CD4-positive, CD25-positive, alpha-beta regulatory T cell (primary cell): Measurements from ENCODE around the gene IPO5. TPM values are rescaled to one million over a fixed set of nuclear protein-coding genes. Genes with fewer than 3 reads are reported as not detected.
A peak's percentile ranks its signal among the peaks of the same experiment; 100 is the strongest.
"Not testable (repeated sequence)": the region's sequence is repeated elsewhere in the genome, so short reads cannot be mapped to it uniquely, and the experiment has no call there.

Source experiments
- ATAC-seq, 2 donors: fragments of 150-1000 bp; cut with Tn5 transposase; one replicate each; pipeline ENCODE4 v1.10.0; 2021; ENCODE audit warnings: low read depth in 2 of 2, moderate number of reproducible peaks in 2 of 2, moderate library complexity in 1 of 2
- DNase-seq, 3 donors: peaks; one replicate each; pipeline versions ENCODE4 v3.0.0 to v3.0.0-alpha.2; 2012 to 2022; ENCODE audit warnings: mixed read lengths in 1 of 3
- H3K27ac ChIP-seq: one replicate; pipeline ENCODE4 v1.7.0; 2013; ENCODE audit warnings: mild to moderate bottlenecking, low read length; ENCODE audit not compliant: insufficient read depth, poor library complexity, severe bottlenecking
- H3K27me3 ChIP-seq: one replicate; pipeline ENCODE4 v1.7.0; 2013; ENCODE audit warnings: low read length; ENCODE audit not compliant: control insufficient read depth, insufficient read depth
- H3K36me3 ChIP-seq: one replicate; pipeline ENCODE4 v1.7.0; 2013; ENCODE audit warnings: mild to moderate bottlenecking, low read length, moderate library complexity; ENCODE audit not compliant: control insufficient read depth, insufficient read depth
- H3K4me1 ChIP-seq: 2 replicates; pipeline ENCODE4 v1.7.0; 2013; ENCODE audit warnings: mild to moderate bottlenecking, low read length; ENCODE audit not compliant: insufficient read depth, control insufficient read depth, poor library complexity, severe bottlenecking
- H3K4me3 ChIP-seq: one replicate; pipeline ENCODE4 v1.7.0; 2013; ENCODE audit warnings: low read depth, mild to moderate bottlenecking, low read length, moderate library complexity
- H3K9me3 ChIP-seq, 2 experiments: 1 replicate in 1 of 2; 2 replicates in 1 of 2; pipeline ENCODE4 v1.7.0; 2013; ENCODE audit warnings: low read length in 2 of 2, mild to moderate bottlenecking in 1 of 2, moderate library complexity in 1 of 2; ENCODE audit not compliant: control insufficient read depth in 2 of 2
- H3K27ac Mint-ChIP-seq, 3 donors: one replicate each; pipeline ENCODE4 v1.8.0; 2020 to 2022; ENCODE audit warnings: mild to moderate bottlenecking in 3 of 3, mixed read lengths in 3 of 3, moderate library complexity in 2 of 3
- H3K27me3 Mint-ChIP-seq: one replicate; pipeline ENCODE4 v1.8.0; 2022; ENCODE audit warnings: mild to moderate bottlenecking, mixed read lengths
- H3K36me3 Mint-ChIP-seq: one replicate; pipeline ENCODE4 v1.8.0; 2020; ENCODE audit warnings: mixed read lengths
- H3K4me1 Mint-ChIP-seq, 4 donors: one replicate each; pipeline ENCODE4 v1.8.0; 2020 to 2022; ENCODE audit warnings: mixed read lengths in 4 of 4, mild to moderate bottlenecking in 1 of 4
- H3K4me3 Mint-ChIP-seq, 4 donors: one replicate each; pipeline ENCODE4 v1.8.0; 2020 to 2022; ENCODE audit warnings: mild to moderate bottlenecking in 4 of 4, mixed read lengths in 4 of 4, moderate library complexity in 3 of 4
- H3K9me3 Mint-ChIP-seq, 7 donors: one replicate each; pipeline ENCODE4 v1.8.0; 2020 to 2022; ENCODE audit warnings: mixed read lengths in 7 of 7, mild to moderate bottlenecking in 3 of 7, moderate library complexity in 2 of 7
- polyA plus RNA-seq, 4 donors: library from polyadenylated mRNA; unstranded; fragments of 300-500 nt; fragmentation: Illumina TruSeq; gene quantifications; one replicate each; pipeline ENCODE4 v1.2.3, GENCODE V29; 2021
- total RNA-seq: library from RNA; stranded (reverse); gene quantifications from one replicate; pipeline ENCODE4 v1.2.3, GENCODE V29; 2022

The IPO5 gene
- total and polyA plus RNA-seq, 5 donors from 2014 or later, result 27.7 to 82.4 (median 35.4) TPM

DNA sequence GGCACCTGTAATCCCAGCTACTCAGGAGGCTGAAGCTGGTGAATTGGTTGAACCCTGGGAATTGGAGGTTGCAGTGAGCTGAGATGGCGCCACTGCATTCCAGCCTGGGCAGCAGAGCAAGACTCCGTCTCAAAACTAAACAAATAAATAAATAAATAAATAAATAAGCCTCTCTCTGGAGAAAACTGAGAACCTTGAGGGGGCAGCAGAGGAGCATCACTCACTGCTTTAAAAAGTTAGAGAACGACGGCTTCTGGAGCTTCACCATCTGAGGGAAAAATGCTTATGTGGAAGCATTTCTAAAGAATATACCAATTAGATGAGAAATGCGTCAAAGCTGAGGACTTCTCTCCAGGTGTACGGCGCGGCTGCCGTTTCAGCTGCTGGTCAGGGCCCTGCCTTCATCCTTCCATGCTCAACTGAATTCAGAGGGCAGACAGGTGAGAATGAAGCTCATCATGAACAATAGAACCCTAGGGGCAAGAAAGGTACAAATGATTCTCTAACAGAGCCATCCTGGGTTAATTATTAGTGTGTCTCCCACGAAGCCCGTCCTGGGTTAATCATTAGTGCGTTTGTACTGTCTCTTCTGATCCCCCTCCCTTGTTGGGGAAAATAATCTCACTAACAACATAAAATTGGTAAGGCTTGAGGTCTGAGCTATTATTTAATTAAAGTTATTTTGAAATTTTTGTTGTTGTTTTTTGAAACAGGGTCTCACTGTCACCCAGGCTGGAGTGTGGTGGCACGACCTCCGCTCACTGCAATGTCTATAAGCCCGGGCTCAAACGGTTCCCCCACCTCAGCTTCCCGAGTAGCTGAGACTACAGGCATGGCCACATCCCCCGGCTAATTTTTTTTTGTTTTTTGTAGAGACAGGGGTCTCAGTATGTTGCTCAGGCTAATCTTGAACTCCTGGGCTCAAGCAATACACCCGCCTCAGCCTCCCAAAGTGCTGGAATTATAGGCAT is 80.1 kb downstream of the IPO5 start:
- Mint-ChIP-seq H3K9me3 (no peaks in the 10 kb centered on the region), H3K36me3 (no peaks in the 10 kb centered on the region), H3K4me3 (no peak overlapping the region), H3K4me1 (no peaks in the 10 kb centered on the region), H3K27ac (no peak overlapping the region), H3K27me3 (peaks cover 8% of the 10 kb centered on the region)
- Histone ChIP-seq H3K27me3 (no peaks in the 10 kb centered on the region), H3K36me3 (no peaks in the 10 kb centered on the region), H3K27ac (no peak overlapping the region), H3K4me1 (no peaks in the 10 kb centered on the region), H3K9me3 (no peaks in the 10 kb centered on the region), H3K4me3 (no peak overlapping the region)
- DNase-seq (no peak), ATAC-seq (no peak)

DNA sequence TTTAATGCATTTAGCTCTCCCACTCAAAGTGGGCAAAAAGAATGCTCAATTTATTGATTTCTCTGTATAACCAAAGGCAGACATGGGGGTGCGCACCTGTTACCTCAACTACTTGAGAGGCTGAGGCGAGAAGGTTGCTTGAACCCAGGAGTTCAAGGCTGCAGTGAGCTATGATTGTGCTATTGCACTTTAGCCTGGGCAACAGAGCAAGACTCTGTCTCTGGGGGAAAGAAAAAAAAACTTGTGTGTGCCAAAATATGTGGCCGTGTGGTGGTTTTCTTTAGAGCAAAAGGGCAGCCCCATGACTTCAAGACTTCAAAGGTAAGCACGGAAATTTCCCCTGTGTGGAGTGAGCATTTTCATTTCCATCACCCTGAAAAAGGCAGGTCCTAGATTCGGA is 81.9 kb downstream of the IPO5 start:
- no peaks in the 10 kb centered on the region for H3K9me3 ChIP-seq
- no peak overlapping the region for H3K4me3 ChIP-seq
- Mint-ChIP-seq H3K4me1 (no peaks in the 10 kb centered on the region), H3K9me3 (no peaks in the 10 kb centered on the region), H3K4me3 (no peak overlapping the region), H3K36me3 (no peaks in the 10 kb centered on the region), H3K27ac (no peak overlapping the region), H3K27me3 (peaks cover 13% of the 10 kb centered on the region)
- no peaks in the 10 kb centered on the region for H3K27me3 ChIP-seq
- ATAC-seq (no peak), DNase-seq (no peak)
- no peaks in the 10 kb centered on the region for H3K4me1 ChIP-seq
- H3K27ac ChIP-seq, result no peak overlapping the region
- H3K36me3 ChIP-seq, result no peaks in the 10 kb centered on the region

DNA sequence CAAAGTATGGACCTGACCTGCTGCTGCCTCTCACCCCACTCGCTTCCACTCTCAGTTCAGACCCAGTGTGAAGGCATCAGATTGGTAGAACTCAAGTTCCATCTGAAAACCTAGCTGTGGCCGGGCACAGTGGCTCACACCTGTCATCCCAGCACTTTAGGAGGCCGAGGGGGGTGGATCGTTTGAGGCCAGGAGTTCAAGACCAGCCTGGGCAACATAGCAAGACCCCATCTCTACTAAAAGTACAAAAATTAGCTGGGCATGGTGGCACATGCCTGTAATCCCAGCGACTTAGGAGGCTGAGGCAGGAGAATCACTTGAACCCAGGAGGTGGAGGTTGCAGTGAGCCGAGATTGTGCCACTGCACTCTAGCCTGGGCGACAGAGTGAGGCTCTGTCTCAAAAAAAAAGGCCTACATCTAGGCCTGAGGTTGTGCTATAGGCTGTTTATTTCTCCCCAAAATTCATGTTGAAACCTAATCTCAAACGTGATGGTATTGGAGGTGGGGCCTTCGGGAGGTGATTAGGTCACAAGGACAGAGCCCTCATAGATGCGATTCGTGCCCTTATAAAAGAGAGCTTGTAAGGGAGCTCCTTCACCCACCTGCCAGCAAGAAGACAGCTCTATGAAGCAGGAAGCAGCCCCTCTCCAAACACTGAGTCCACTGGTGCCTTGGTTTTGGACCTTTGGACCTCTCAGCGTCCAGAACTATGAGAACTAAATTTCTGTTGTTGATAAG is 83.3 kb downstream of the IPO5 start:
- DNase-seq, H3K9me3 ChIP-seq, H3K27ac ChIP-seq, H3K4me3 Mint-ChIP-seq, H3K4me1 ChIP-seq, H3K36me3 ChIP-seq, H3K36me3 Mint-ChIP-seq, H3K9me3 Mint-ChIP-seq, H3K27me3 ChIP-seq, H3K27ac Mint-ChIP-seq, H3K4me3 ChIP-seq, H3K4me1 Mint-ChIP-seq, ATAC-seq: not testable (repeated sequence)
- H3K27me3 Mint-ChIP-seq, result peaks cover 13% of the 10 kb centered on the region

DNA sequence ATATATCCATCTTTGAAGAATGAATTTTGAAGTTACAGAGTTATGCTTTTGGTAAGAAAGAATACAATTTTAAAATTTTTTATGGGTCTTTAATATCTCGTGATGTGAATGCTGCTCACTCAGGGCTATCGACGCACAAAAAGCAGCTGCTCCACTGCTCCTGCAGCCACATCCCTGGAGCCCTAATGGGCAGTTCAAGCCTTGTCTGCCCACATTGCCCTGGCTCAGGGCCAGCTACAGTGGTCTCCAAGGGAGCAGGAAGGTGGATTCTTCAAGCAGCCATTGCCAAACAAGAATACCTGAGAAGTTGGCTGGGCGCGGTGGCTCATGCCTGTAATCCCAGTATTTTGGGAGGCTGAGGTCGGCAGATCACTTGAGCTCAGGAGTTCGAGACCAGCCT is 85.8 kb downstream of the IPO5 start:
- no peak for DNase-seq
- Histone ChIP-seq H3K36me3 (no peaks in the 10 kb centered on the region), H3K4me3 (no peak overlapping the region), H3K27ac (no peak overlapping the region), H3K4me1 (no peaks in the 10 kb centered on the region), H3K9me3 (no peaks in the 10 kb centered on the region), H3K27me3 (no peaks in the 10 kb centered on the region)
- peaks cover 0 to 3% (median 0%) of the 10 kb centered on the region in 7 donors for H3K9me3 Mint-ChIP-seq
- H3K27ac Mint-ChIP-seq, result no peak overlapping the region
- H3K36me3 Mint-ChIP-seq, result no peaks in the 10 kb centered on the region
- H3K4me1 Mint-ChIP-seq, result no peaks in the 10 kb centered on the region
- no peak for ATAC-seq
- peaks cover 9% of the 10 kb centered on the region for H3K27me3 Mint-ChIP-seq
- H3K4me3 Mint-ChIP-seq, result no peak overlapping the region

DNA sequence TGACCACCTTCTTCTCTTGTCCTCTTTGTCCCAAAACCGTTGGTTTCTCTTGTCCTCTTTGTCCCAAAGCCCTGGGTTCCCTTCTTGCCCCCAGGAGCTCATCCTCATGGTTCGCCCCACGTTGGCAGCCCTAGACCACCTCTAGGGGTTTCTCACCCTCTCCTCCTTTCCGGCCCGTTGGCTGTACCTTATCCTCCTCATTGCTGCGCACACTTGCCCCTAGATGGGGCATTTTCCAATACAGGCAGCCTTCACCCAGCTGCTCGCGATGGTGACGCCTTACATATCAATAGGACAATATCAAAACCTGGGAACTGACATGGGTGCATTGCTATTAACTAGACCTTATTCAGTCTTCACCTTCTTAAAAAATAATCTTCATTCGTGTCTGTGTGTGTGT is 86.5 kb downstream of the IPO5 start:
- Mint-ChIP-seq H3K4me3 (no peak overlapping the region), H3K27ac (no peak overlapping the region), H3K36me3 (no peaks in the 10 kb centered on the region), H3K9me3 (peaks cover 0 to 3% (median 0%) of the 10 kb centered on the region in 7 donors), H3K4me1 (no peaks in the 10 kb centered on the region), H3K27me3 (peaks cover 12% of the 10 kb centered on the region)
- no peak overlapping the region for H3K27ac ChIP-seq
- H3K4me1 ChIP-seq, result no peaks in the 10 kb centered on the region
- no peak for ATAC-seq
- no peak for DNase-seq
- no peaks in the 10 kb centered on the region for H3K9me3 ChIP-seq
- no peaks in the 10 kb centered on the region for H3K27me3 ChIP-seq
- H3K36me3 ChIP-seq, result no peaks in the 10 kb centered on the region
- H3K4me3 ChIP-seq, result no peak overlapping the region

DNA sequence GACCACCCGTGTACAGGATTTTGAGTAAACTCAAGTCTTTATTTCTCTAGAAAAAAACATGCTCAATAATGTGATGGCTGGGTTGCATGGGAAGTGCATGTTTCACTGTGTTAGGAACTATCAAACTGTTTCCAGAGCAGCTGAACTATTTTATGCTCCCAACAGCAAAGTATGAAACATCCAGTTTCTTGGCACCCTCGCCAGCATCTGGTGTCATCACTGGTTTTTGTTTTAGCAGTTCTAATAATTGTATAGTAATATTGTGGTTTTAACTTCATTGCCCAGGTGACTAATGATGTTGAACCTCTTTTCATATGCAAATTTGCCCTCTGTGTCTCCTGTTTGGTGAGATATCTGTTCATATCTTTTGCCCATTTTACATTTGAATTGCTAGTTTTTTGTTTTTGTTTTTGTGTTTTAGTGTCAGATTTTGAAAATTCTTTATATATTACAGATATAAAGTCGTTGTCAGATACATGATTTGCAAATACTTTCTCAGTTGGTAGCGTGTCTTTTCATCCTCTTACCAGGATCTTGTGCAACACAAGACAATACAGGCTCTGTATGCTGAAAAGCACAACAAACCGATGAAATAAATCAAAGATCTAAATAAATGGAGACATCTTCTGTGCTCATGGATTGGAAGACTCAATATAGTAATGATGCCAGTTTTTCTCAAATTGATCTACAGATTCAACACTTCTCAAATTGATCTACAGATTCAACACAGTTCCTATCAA is 87.8 kb downstream of the IPO5 start:
- no peak overlapping the region for H3K4me3 ChIP-seq
- no peaks in the 10 kb centered on the region for H3K36me3 Mint-ChIP-seq
- no peak for ATAC-seq
- no peaks in the 10 kb centered on the region for H3K4me1 Mint-ChIP-seq
- H3K27ac ChIP-seq, result no peak overlapping the region
- H3K27me3 ChIP-seq, result no peaks in the 10 kb centered on the region
- H3K27ac Mint-ChIP-seq, result no peak overlapping the region
- H3K27me3 Mint-ChIP-seq, result peaks cover 9% of the 10 kb centered on the region
- no peaks in the 10 kb centered on the region for H3K9me3 ChIP-seq
- H3K4me1 ChIP-seq, result no peaks in the 10 kb centered on the region
- no peaks in the 10 kb centered on the region for H3K36me3 ChIP-seq
- H3K9me3 Mint-ChIP-seq, result peaks cover 0 to 3% (median 0%) of the 10 kb centered on the region in 7 donors
- no peak for DNase-seq
- peak overlapping the region in 1 of 4 donors; percentile 21 for H3K4me3 Mint-ChIP-seq

DNA sequence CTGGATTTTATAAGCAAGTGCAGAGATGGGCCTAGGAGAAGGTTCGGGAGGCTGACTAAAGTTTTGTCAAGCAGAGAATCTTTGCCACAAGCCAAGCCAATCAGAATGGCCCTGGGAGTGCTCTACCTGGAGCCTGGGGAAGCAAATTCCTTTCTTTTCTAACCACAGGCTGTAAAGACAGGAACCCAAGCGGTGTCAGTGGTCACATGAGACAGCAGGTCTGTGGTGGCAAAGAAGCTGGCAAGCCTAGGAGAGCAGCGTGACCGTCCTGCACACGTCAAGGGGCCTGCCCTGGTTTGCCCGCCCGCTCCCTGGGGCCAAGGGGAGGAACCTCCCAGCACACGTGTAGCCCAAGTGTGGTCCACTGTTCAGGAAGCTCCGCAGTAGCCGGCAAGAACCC is 90.8 kb downstream of the IPO5 start:
- Histone ChIP-seq H3K36me3 (no peaks in the 10 kb centered on the region), H3K4me3 (no peak overlapping the region), H3K4me1 (no peaks in the 10 kb centered on the region), H3K27ac (no peak overlapping the region), H3K9me3 (no peaks in the 10 kb centered on the region), H3K27me3 (no peaks in the 10 kb centered on the region)
- ATAC-seq (no peak), DNase-seq (no peak)
- H3K36me3 Mint-ChIP-seq, result no peaks in the 10 kb centered on the region
- H3K4me3 Mint-ChIP-seq, result no peak overlapping the region
- peaks cover 0 to 3% (median 0%) of the 10 kb centered on the region in 7 donors for H3K9me3 Mint-ChIP-seq
- H3K27me3 Mint-ChIP-seq, result peaks cover 13% of the 10 kb centered on the region
- no peaks in the 10 kb centered on the region for H3K4me1 Mint-ChIP-seq
- no peak overlapping the region for H3K27ac Mint-ChIP-seq
